Measurements from ENCODE around the gene TFPI. TPM values are rescaled to one million over a fixed set of nuclear protein-coding genes. Genes with fewer than 3 reads are reported as not detected.

The TFPI gene
- total and polyA plus RNA-seq, 2 of the 8 experiments (the other 6 are each of a cell fraction or from before 2014, with no cell fraction given) = 2.0 to 7.1 TPM

DNA sequence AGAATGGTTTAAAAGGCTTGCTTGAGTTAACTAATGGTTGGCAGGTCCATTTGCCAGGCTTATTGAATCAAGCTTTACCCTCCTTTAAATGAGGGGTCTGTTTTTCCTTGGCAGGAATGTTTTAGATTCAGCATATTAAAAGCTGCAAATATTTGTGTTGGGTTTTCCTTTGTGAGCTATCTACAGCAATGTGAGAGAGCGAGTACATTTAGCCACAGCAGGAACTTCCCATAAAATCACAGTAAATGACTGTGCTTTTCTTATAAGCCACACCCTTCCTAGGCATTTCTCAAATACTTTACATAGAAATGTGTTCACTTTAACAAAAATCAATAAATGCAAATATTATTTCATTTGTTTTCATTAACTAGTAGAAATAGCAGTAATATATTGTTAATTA, 130.1 kb downstream of the TFPI start:
- no peaks in the 10 kb centered on the region for H3K9me3 ChIP-seq (ENCODE audit: insufficient read depth in 2 of 2, low read depth in 1 of 2, low read length in 1 of 2)
- POLR2A ChIA-PET (ENCODE audit: partially characterized antibody) = interaction anchor here (0.6 kb wide), 1 partner anchor 573 kb away, joined by 3 read pairs; no protein-coding TSS in a partner anchor
- H4K5ac ChIP-seq (ENCODE audit: insufficient read length, low read depth, low read length) = no peak overlapping the region
- no peak overlapping the region for H2BK5ac ChIP-seq (ENCODE audit: low read depth, low read length)
- no peak overlapping the region for H3K23ac ChIP-seq (ENCODE audit: insufficient read length)
- WGBS, 2 experiments (ENCODE audit: extremely low coverage in 1 of 2, insufficient coverage in 1 of 2, insufficient read length in 1 of 2, insufficient replicate concordance in 2 of 2, low coverage in 1 of 2, low lambda C conversion rate in 2 of 2, missing lambda C conversion rate in 1 of 2) = 44% methylated on average over 1 of the region's 1 CpG; no CpG with 5 or more reads in 1 of the 2 experiments
- DNase-seq (ENCODE audit: low read depth in 1 of 2, low spot score in 2 of 2) (no peak), FAIRE-seq (peak; percentile 70)
- no peak overlapping the region for H3K14ac ChIP-seq (ENCODE audit: insufficient read length)
- H2BK20ac ChIP-seq (ENCODE audit: low read length) = no peak overlapping the region
- H4K91ac ChIP-seq (replicated peaks; ENCODE audit: insufficient read length, low read length) = no peak overlapping the region
- no peaks in the 10 kb centered on the region for H3K27me3 ChIP-seq (replicated peaks in 1 of 4; ENCODE audit: control insufficient read depth in 3 of 4, extremely low read depth in 1 of 4, insufficient read depth in 3 of 4, low read length in 3 of 4)
- no peak overlapping the region for H3K4ac ChIP-seq (replicated peaks; ENCODE audit: insufficient read length, low read depth, low read length)
- H3K4me1 ChIP-seq (replicated peaks in 1 of 4; ENCODE audit: control insufficient read depth in 3 of 4, insufficient read depth in 4 of 4, low read length in 3 of 4) = no peaks in the 10 kb centered on the region
- no peaks in the 10 kb centered on the region for H4K20me1 ChIP-seq (replicated peaks in 1 of 2; ENCODE audit: control insufficient read depth in 1 of 2, insufficient read depth in 2 of 2, low read length in 2 of 2)
- no peak overlapping the region for H2BK12ac ChIP-seq (ENCODE audit: low read depth, low read length)
- CTCF ChIA-PET (ENCODE audit: partially characterized antibody) = interaction anchor here (0.5 to 0.8 kb wide), 2 partner anchors 80 to 523 kb away, joined by 3 read pairs; no protein-coding TSS in a partner anchor
- no peak overlapping the region for H2BK120ac ChIP-seq (replicated peaks; ENCODE audit: low read depth, low read length)
- no peaks in the 10 kb centered on the region for H3K79me1 ChIP-seq (ENCODE audit: low read depth, low read length)
- no peak overlapping the region for H2AFZ ChIP-seq (ENCODE audit: low read length)
- no peaks in the 10 kb centered on the region for H3K36me3 ChIP-seq (ENCODE audit: control insufficient read depth in 2 of 4, insufficient read depth in 4 of 4, low read length in 3 of 4)
- H2AK5ac ChIP-seq (ENCODE audit: low read depth, low read length) = no peak overlapping the region
- no peak overlapping the region for H2BK15ac ChIP-seq (ENCODE audit: low read length)
- H3K9ac ChIP-seq (replicated peaks in 1 of 4; ENCODE audit: extremely low read depth in 1 of 4, low read depth in 3 of 4, low read length in 3 of 4) = no peak overlapping the region
- H3K4me2 ChIP-seq (ENCODE audit: insufficient read depth in 1 of 2, low read depth in 2 of 2, low read length in 2 of 2) = no peak overlapping the region; a peak in 1 of 4 replicates
- no peak overlapping the region for H3K18ac ChIP-seq (ENCODE audit: extremely low read depth, low read length)
- H3K27ac ChIP-seq (ENCODE audit: low read depth, low read length) = no peak overlapping the region
- H4K8ac ChIP-seq (ENCODE audit: extremely low read depth, insufficient read depth, low read length) = no peak overlapping the region
- H3K23me2 ChIP-seq (ENCODE audit: low read depth, low read length) = no peaks in the 10 kb centered on the region
- no peak overlapping the region for H3K4me3 ChIP-seq (ENCODE audit: extremely low read depth in 1 of 4, insufficient read depth in 2 of 4, low read depth in 3 of 4, low read length in 4 of 4)
- no peaks in the 10 kb centered on the region for H3K79me2 ChIP-seq (ENCODE audit: control insufficient read depth in 1 of 2, insufficient read depth in 2 of 2, low read length in 2 of 2)
- H3K56ac ChIP-seq (replicated peaks; ENCODE audit: insufficient read length, low read depth, low read length) = no peak overlapping the region
- TF ChIP-seq SP4 (IDR thresholded peaks at IDR 0.05; ENCODE audit: low read length) (no peak), SUZ12 (IDR thresholded peaks at IDR 0.05; ENCODE audit: low read length) (no peak), NANOG (IDR thresholded peaks at IDR 0.05; ENCODE audit: insufficient read depth, low read depth, low read length, poor library complexity, severe bottlenecking) (no peak), GABPA (IDR thresholded peaks at IDR 0.05; ENCODE audit: borderline replicate concordance, insufficient read depth, low read length) (no peak), HDAC6 (IDR thresholded peaks at IDR 0.05; ENCODE audit: low read depth, low read length) (no peak), CHD2 (IDR thresholded peaks at IDR 0.05; ENCODE audit: low read length) (no peak), POLR2A (IDR thresholded peaks at IDR 0.05; ENCODE audit: control extremely low read depth in 1 of 2, low read depth in 2 of 2, low read length in 2 of 2) (no peak), BACH1 (IDR thresholded peaks at IDR 0.05; ENCODE audit: low read length) (no peak)
- TF ChIP-seq, protein P1, sequence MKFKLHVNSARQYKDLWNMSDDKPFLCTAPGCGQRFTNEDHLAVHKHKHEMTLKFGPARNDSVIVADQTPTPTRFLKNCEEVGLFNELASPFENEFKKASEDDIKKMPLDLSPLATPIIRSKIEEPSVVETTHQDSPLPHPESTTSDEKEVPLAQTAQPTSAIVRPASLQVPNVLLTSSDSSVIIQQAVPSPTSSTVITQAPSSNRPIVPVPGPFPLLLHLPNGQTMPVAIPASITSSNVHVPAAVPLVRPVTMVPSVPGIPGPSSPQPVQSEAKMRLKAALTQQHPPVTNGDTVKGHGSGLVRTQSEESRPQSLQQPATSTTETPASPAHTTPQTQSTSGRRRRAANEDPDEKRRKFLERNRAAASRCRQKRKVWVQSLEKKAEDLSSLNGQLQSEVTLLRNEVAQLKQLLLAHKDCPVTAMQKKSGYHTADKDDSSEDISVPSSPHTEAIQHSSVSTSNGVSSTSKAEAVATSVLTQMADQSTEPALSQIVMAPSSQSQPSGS (IDR thresholded peaks at IDR 0.05; ENCODE audit: low read length) = no peak
